ENCODE results near the gene SERP1.
A peak's percentile ranks its signal among the peaks of the same experiment; 100 is the strongest.
"Not testable (repeated sequence)": the region's sequence is repeated elsewhere in the genome, so short reads cannot be mapped to it uniquely, and the experiment has no call there.

Gene SERP1

GRCh38 chr3:150509780-150510179, 36.5 kb downstream of the SERP1 start:
- H3K27me3 ChIP-seq (replicated peaks; ENCODE audit: control insufficient read depth, insufficient read depth, low read length): no peaks in the 10 kb centered on the region
- no peak overlapping the region for H3K4me3 ChIP-seq (ENCODE audit: low read length)
- no peak overlapping the region for H3K9ac ChIP-seq (ENCODE audit: low read length)
- DNase-seq (ENCODE audit: low read depth): no peak
- H3K9me3 ChIP-seq (ENCODE audit: control insufficient read depth, low read length): no peaks in the 10 kb centered on the region
- no peaks in the 10 kb centered on the region for H3K36me3 ChIP-seq (ENCODE audit: control insufficient read depth, insufficient read depth, low read length, severe bottlenecking)
- H3K4me1 ChIP-seq (ENCODE audit: control insufficient read depth, insufficient read depth, low read length): no peaks in the 10 kb centered on the region

- Histone ChIP-seq H3K9ac (ENCODE audit: low read length) (no peak overlapping the region), H3K4me1 (ENCODE audit: control insufficient read depth, insufficient read depth, low read length) (no peaks in the 10 kb centered on the region), H3K9me3 (ENCODE audit: control insufficient read depth, low read length) (no peaks in the 10 kb centered on the region), H3K4me3 (ENCODE audit: low read length) (no peak overlapping the region), H3K27me3 (replicated peaks; ENCODE audit: control insufficient read depth, insufficient read depth, low read length) (no peaks in the 10 kb centered on the region), H3K36me3 (ENCODE audit: control insufficient read depth, insufficient read depth, low read length, severe bottlenecking) (no peaks in the 10 kb centered on the region)
- no peak for DNase-seq (ENCODE audit: low read depth)
Measured at GRCh38 chr3:150508401-150508800, 37.9 kb downstream of the SERP1 start.

- Histone ChIP-seq H3K27me3 (replicated peaks; ENCODE audit: control insufficient read depth, insufficient read depth, low read length) (no peaks in the 10 kb centered on the region), H3K4me1 (ENCODE audit: control insufficient read depth, insufficient read depth, low read length) (no peaks in the 10 kb centered on the region), H3K9ac (ENCODE audit: low read length) (no peak overlapping the region), H3K36me3 (ENCODE audit: control insufficient read depth, insufficient read depth, low read length, severe bottlenecking) (no peaks in the 10 kb centered on the region), H3K9me3 (ENCODE audit: control insufficient read depth, low read length) (no peaks in the 10 kb centered on the region), H3K4me3 (ENCODE audit: low read length) (no peak overlapping the region)
- DNase-seq (ENCODE audit: low read depth): no peak
Measured at GRCh38 chr3:150504483-150504882, 41.8 kb downstream of the SERP1 start.

- no peaks in the 10 kb centered on the region for H3K36me3 ChIP-seq (ENCODE audit: control insufficient read depth, insufficient read depth, low read length, severe bottlenecking)
- no peaks in the 10 kb centered on the region for H3K27me3 ChIP-seq (replicated peaks; ENCODE audit: control insufficient read depth, insufficient read depth, low read length)
- H3K9ac ChIP-seq (ENCODE audit: low read length): no peak overlapping the region
- no peaks in the 10 kb centered on the region for H3K4me1 ChIP-seq (ENCODE audit: control insufficient read depth, insufficient read depth, low read length)
- H3K4me3 ChIP-seq (ENCODE audit: low read length): no peak overlapping the region
- DNase-seq (ENCODE audit: low read depth): no peak
- no peaks in the 10 kb centered on the region for H3K9me3 ChIP-seq (ENCODE audit: control insufficient read depth, low read length)
Measured at GRCh38 chr3:150503402-150504099, 42.7 kb downstream of the SERP1 start.

- not testable (repeated sequence) for H3K9me3 ChIP-seq (ENCODE audit: control insufficient read depth, low read length); H3K4me1 ChIP-seq (ENCODE audit: control insufficient read depth, insufficient read depth, low read length); H3K4me3 ChIP-seq (ENCODE audit: low read length); DNase-seq (ENCODE audit: low read depth); H3K9ac ChIP-seq (ENCODE audit: low read length); H3K36me3 ChIP-seq (ENCODE audit: control insufficient read depth, insufficient read depth, low read length, severe bottlenecking); H3K27me3 ChIP-seq (replicated peaks; ENCODE audit: control insufficient read depth, insufficient read depth, low read length)
Measured at GRCh38 chr3:150500960-150501359, 45.3 kb downstream of the SERP1 start.

GRCh38 chr3:150497956-150498355, 48.3 kb downstream of the SERP1 start:
- Histone ChIP-seq H3K9me3 (ENCODE audit: control insufficient read depth, low read length) (no peaks in the 10 kb centered on the region), H3K36me3 (ENCODE audit: control insufficient read depth, insufficient read depth, low read length, severe bottlenecking) (no peaks in the 10 kb centered on the region), H3K27me3 (replicated peaks; ENCODE audit: control insufficient read depth, insufficient read depth, low read length) (no peaks in the 10 kb centered on the region), H3K4me1 (ENCODE audit: control insufficient read depth, insufficient read depth, low read length) (peaks cover 3% of the 10 kb centered on the region), H3K4me3 (ENCODE audit: low read length) (no peak overlapping the region), H3K9ac (ENCODE audit: low read length) (no peak overlapping the region)
- peak; percentile 59 for DNase-seq (ENCODE audit: low read depth)

- peaks cover 3% of the 10 kb centered on the region for H3K4me1 ChIP-seq (ENCODE audit: control insufficient read depth, insufficient read depth, low read length)
- H3K9me3 ChIP-seq (ENCODE audit: control insufficient read depth, low read length): no peaks in the 10 kb centered on the region
Measured at GRCh38 chr3:150495563-150496168, 50.6 kb downstream of the SERP1 start.

GRCh38 chr3:150495149-150495548, 51.1 kb downstream of the SERP1 start:
- no peaks in the 10 kb centered on the region for H3K9me3 ChIP-seq (ENCODE audit: control insufficient read depth, low read length)
- no peaks in the 10 kb centered on the region for H3K27me3 ChIP-seq (replicated peaks; ENCODE audit: control insufficient read depth, insufficient read depth, low read length)
- no peak overlapping the region for H3K4me3 ChIP-seq (ENCODE audit: low read length)
- H3K9ac ChIP-seq (ENCODE audit: low read length): peak overlapping the region; percentile 35
- peak; percentile 34 for DNase-seq (ENCODE audit: low read depth)
- H3K4me1 ChIP-seq (ENCODE audit: control insufficient read depth, insufficient read depth, low read length): peaks cover 3% of the 10 kb centered on the region
- H3K36me3 ChIP-seq (ENCODE audit: control insufficient read depth, insufficient read depth, low read length, severe bottlenecking): no peaks in the 10 kb centered on the region

More at GRCh38 chr3:150495563-150496168, 50.6 kb downstream of the SERP1 start:
- H3K9ac ChIP-seq (ENCODE audit: low read length): peak overlapping the region; percentile 35
- no peak overlapping the region for H3K4me3 ChIP-seq (ENCODE audit: low read length)
- H3K36me3 ChIP-seq (ENCODE audit: control insufficient read depth, insufficient read depth, low read length, severe bottlenecking): no peaks in the 10 kb centered on the region
- DNase-seq (ENCODE audit: low read depth): peak; percentile 85
- H3K27me3 ChIP-seq (replicated peaks; ENCODE audit: control insufficient read depth, insufficient read depth, low read length): no peaks in the 10 kb centered on the region

GRCh38 chr3:150494411-150494977, 51.8 kb downstream of the SERP1 start:
- Histone ChIP-seq H3K36me3 (ENCODE audit: control insufficient read depth, insufficient read depth, low read length, severe bottlenecking) (no peaks in the 10 kb centered on the region), H3K9me3 (ENCODE audit: control insufficient read depth, low read length) (no peaks in the 10 kb centered on the region), H3K9ac (ENCODE audit: low read length) (no peak overlapping the region), H3K27me3 (replicated peaks; ENCODE audit: control insufficient read depth, insufficient read depth, low read length) (no peaks in the 10 kb centered on the region), H3K4me3 (ENCODE audit: low read length) (no peak overlapping the region), H3K4me1 (ENCODE audit: control insufficient read depth, insufficient read depth, low read length) (peaks cover 3% of the 10 kb centered on the region)
- DNase-seq (ENCODE audit: low read depth): no peak

Measured in adipocyte (in vitro differentiated cells).